HS-5 (cell line): ENCODE results near the gene CRTC3.

ENCODE experiments used
- DNase-seq: peaks from one replicate; pipeline ENCODE4 v3.0.0-alpha.2; 2012; ENCODE audit warnings: low read depth

The CRTC3 gene

GRCh38 chr15:90563463-90563862 lies 33.7 kb downstream of the CRTC3 start:
- DNase-seq: no peak

- DNase-seq: no peak
Measured at GRCh38 chr15:90564051-90564450, 34.3 kb downstream of the CRTC3 start.

- no peak for DNase-seq
Measured at GRCh38 chr15:90564590-90564989, 34.9 kb downstream of the CRTC3 start.

- DNase-seq: no peak
Measured at GRCh38 chr15:90565866-90566265, 36.1 kb downstream of the CRTC3 start.

GRCh38 chr15:90570643-90571042 lies 40.9 kb downstream of the CRTC3 start:
- DNase-seq: no peak

GRCh38 chr15:90571063-90571541 lies 41.4 kb downstream of the CRTC3 start:
- no peak for DNase-seq

GRCh38 chr15:90572893-90573292 lies 43.2 kb downstream of the CRTC3 start:
- DNase-seq: no peak

GRCh38 chr15:90576711-90577389 lies 47.1 kb downstream of the CRTC3 start:
- DNase-seq: no peak

- DNase-seq: no peak
Measured at GRCh38 chr15:90579213-90579612, 49.5 kb downstream of the CRTC3 start.

GRCh38 chr15:90580099-90580498 lies 50.4 kb downstream of the CRTC3 start:
- no peak for DNase-seq

- no peak for DNase-seq
Measured at GRCh38 chr15:90580541-90580940, 50.8 kb downstream of the CRTC3 start.

GRCh38 chr15:90580946-90581345 lies 51.2 kb downstream of the CRTC3 start:
- DNase-seq: no peak

- DNase-seq: no peak
Measured at GRCh38 chr15:90581771-90582352, 52.1 kb downstream of the CRTC3 start.

- DNase-seq: no peak
Measured at GRCh38 chr15:90582553-90582952, 52.8 kb downstream of the CRTC3 start.

- DNase-seq: no peak
Measured at GRCh38 chr15:90583471-90584252, 53.9 kb downstream of the CRTC3 start.

GRCh38 chr15:90584841-90585240 lies 55.1 kb downstream of the CRTC3 start:
- no peak for DNase-seq

- DNase-seq: peak; percentile 8
Measured at GRCh38 chr15:90585863-90586262, 56.1 kb downstream of the CRTC3 start.

GRCh38 chr15:90586948-90587347 lies 57.2 kb downstream of the CRTC3 start:
- no peak for DNase-seq

- no peak for DNase-seq
Measured at GRCh38 chr15:90588427-90588826, 58.7 kb downstream of the CRTC3 start.

GRCh38 chr15:90591524-90591923 lies 61.8 kb downstream of the CRTC3 start:
- no peak for DNase-seq

GRCh38 chr15:90592131-90592881 lies 62.6 kb downstream of the CRTC3 start:
- DNase-seq: peak; percentile 23

GRCh38 chr15:90593499-90594158 lies 63.9 kb downstream of the CRTC3 start:
- DNase-seq: no peak
